Measurements from ENCODE around the gene IL6R. TPM values are rescaled to one million over a fixed set of nuclear protein-coding genes. Genes with fewer than 3 reads are reported as not detected.
A peak's percentile ranks its signal among the peaks of the same experiment; 100 is the strongest.

The IL6R gene
- total RNA-seq, 1 experiment from 2014 or later = 5.0 TPM

- Mint-ChIP-seq H3K36me3 (ENCODE audit: insufficient read depth, unreplicated experiment) (no peaks in the 10 kb centered on the region), H3K4me3 (ENCODE audit: low read depth, unreplicated experiment) (no peak overlapping the region), H3K4me1 (ENCODE audit: low read depth, unreplicated experiment) (peaks cover 35% of the 10 kb centered on the region), H3K9me3 (ENCODE audit: low read depth, unreplicated experiment) (no peaks in the 10 kb centered on the region), H3K27ac (ENCODE audit: unreplicated experiment) (peak overlapping the region; percentile 34), H3K27me3 (ENCODE audit: unreplicated experiment) (peaks cover 9% of the 10 kb centered on the region)
- intact Hi-C loops (cut with micrococcal nuclease; ENCODE audit: unreplicated experiment) = loop anchor here (1.0 to 2.0 kb wide), 3 partner anchors 68 to 130 kb away; partner anchors contain the start of gene IL6R
- DNase-seq = peak; percentile 46
- BruUV-seq (replicated peaks) = no TSS peak
- CTCF ChIA-PET = interaction anchor here (1.3 to 3.1 kb wide), 3 partner anchors 68 to 191 kb away, joined by 4 to 35 read pairs (median 5); no protein-coding TSS in a partner anchor
- TF ChIP-seq, protein P1, sequence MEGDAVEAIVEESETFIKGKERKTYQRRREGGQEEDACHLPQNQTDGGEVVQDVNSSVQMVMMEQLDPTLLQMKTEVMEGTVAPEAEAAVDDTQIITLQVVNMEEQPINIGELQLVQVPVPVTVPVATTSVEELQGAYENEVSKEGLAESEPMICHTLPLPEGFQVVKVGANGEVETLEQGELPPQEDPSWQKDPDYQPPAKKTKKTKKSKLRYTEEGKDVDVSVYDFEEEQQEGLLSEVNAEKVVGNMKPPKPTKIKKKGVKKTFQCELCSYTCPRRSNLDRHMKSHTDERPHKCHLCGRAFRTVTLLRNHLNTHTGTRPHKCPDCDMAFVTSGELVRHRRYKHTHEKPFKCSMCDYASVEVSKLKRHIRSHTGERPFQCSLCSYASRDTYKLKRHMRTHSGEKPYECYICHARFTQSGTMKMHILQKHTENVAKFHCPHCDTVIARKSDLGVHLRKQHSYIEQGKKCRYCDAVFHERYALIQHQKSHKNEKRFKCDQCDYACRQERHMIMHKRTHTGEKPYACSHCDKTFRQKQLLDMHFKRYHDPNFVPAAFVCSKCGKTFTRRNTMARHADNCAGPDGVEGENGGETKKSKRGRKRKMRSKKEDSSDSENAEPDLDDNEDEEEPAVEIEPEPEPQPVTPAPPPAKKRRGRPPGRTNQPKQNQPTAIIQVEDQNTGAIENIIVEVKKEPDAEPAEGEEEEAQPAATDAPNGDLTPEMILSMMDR (IDR thresholded peaks at IDR 0.05; ENCODE audit: unreplicated experiment) = peak; percentile 28
These were observed 73.5 kb downstream of the IL6R start for GRCh38 chr1:154478639-154479038.

DNA sequence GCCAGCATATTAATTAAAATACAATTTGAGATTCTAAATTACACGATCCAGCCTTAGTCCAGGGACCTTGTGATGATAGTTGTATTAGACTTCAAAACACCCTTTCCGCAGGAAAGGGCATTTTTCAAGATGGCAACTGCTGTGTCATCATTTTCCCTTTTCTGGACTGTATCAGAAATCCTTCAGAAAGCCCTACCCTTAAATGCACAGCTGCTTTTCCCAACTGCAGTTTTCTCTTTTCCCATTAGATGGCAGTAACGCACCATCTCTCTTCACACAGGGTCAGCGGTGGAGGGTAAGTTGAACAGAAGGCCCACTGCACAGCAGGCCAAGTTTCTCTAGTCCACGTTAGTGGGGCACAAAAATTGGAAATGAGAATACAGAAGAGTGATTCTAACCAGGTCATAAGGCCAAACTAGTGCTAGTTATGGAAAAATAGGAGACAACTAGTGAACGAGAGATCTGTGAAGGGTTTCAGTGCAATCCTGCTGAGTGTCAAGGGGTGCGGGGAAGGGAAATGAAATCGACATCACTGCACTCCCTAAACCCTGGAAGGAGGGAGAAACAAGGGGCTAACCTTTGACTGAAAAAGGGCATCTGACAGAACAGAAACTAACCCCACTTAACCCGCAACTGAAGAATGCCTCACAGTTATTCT, 74.8 kb downstream of the IL6R start:
- peaks cover 4% of the 10 kb centered on the region for H3K36me3 Mint-ChIP-seq (ENCODE audit: insufficient read depth, unreplicated experiment)
- no peak overlapping the region for H3K4me3 Mint-ChIP-seq (ENCODE audit: low read depth, unreplicated experiment)
- no peak overlapping the region for H3K27ac Mint-ChIP-seq (ENCODE audit: unreplicated experiment)
- BruUV-seq (replicated peaks) = no TSS peak
- H3K9me3 Mint-ChIP-seq (ENCODE audit: low read depth, unreplicated experiment) = no peaks in the 10 kb centered on the region
- H3K4me1 Mint-ChIP-seq (ENCODE audit: low read depth, unreplicated experiment) = peaks cover 30% of the 10 kb centered on the region
- intact Hi-C loops (cut with micrococcal nuclease; ENCODE audit: unreplicated experiment) = loop anchor here (2.0 to 5.0 kb wide), 2 partner anchors 67 to 282 kb away; no protein-coding TSS in a partner anchor
- CTCF ChIA-PET = interaction anchor here (0.6 to 3.1 kb wide), 15 partner anchors 12 to 516 kb away, joined by 3 to 35 read pairs (median 3); no protein-coding TSS in a partner anchor
- peaks cover 12% of the 10 kb centered on the region for H3K27me3 Mint-ChIP-seq (ENCODE audit: unreplicated experiment)
- DNase-seq = peak; percentile 88
- TF ChIP-seq, protein P1 (IDR thresholded peaks at IDR 0.05; ENCODE audit: unreplicated experiment) = peak; percentile 82

DNA sequence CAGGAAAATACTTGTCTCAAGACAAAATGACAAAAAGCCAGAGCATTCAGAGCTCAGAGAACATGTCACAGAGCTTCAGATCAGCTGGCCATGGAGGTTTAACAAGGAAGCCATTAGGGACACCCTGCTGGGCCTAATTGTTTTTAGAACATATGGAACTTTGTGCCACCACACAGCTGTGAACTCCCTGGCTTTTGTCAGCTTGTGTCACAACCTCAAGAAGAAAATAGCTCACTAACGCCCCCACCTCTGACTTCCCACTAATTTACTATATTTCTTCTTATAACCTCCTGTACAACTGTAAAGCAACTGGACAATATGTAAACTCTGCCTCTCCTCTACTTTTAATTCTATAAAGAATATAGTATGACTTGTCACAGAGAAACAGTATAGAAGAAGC, 75.9 kb downstream of the IL6R start:
- no peak for DNase-seq
- TF ChIP-seq, protein P1 (IDR thresholded peaks at IDR 0.05; ENCODE audit: unreplicated experiment) = no peak
- Mint-ChIP-seq H3K9me3 (ENCODE audit: low read depth, unreplicated experiment) (no peaks in the 10 kb centered on the region), H3K36me3 (ENCODE audit: insufficient read depth, unreplicated experiment) (peaks cover 4% of the 10 kb centered on the region), H3K27ac (ENCODE audit: unreplicated experiment) (no peak overlapping the region), H3K4me3 (ENCODE audit: low read depth, unreplicated experiment) (no peak overlapping the region), H3K27me3 (ENCODE audit: unreplicated experiment) (peaks cover 21% of the 10 kb centered on the region), H3K4me1 (ENCODE audit: low read depth, unreplicated experiment) (peaks cover 27% of the 10 kb centered on the region)
- intact Hi-C loops (cut with micrococcal nuclease; ENCODE audit: unreplicated experiment) = loop anchor here (5.0 kb wide), 1 partner anchor 281 kb away; no protein-coding TSS in a partner anchor
- no TSS peak for BruUV-seq (replicated peaks)
- CTCF ChIA-PET = interaction anchor here (1.2 to 3.1 kb wide), 2 partner anchors 20 to 65 kb away, joined by 3 to 35 read pairs; no protein-coding TSS in a partner anchor

GRCh38 chr1:154483941-154484803, 79.0 kb downstream of the IL6R start:
- DNase-seq = peak; percentile 61

More at GRCh38 chr1:154483941-154484803, 79.0 kb downstream of the IL6R start:
- H3K9me3 Mint-ChIP-seq (ENCODE audit: low read depth, unreplicated experiment) = no peaks in the 10 kb centered on the region
- BruUV-seq (replicated peaks) = no TSS peak
- intact Hi-C loops (cut with micrococcal nuclease; ENCODE audit: unreplicated experiment) = loop anchor here (5.0 kb wide), 1 partner anchor 278 kb away; no protein-coding TSS in a partner anchor
- TF ChIP-seq, protein P1 (IDR thresholded peaks at IDR 0.05; ENCODE audit: unreplicated experiment) = no peak
- H3K4me3 Mint-ChIP-seq (ENCODE audit: low read depth, unreplicated experiment) = no peak overlapping the region
- no peak overlapping the region for H3K27ac Mint-ChIP-seq (ENCODE audit: unreplicated experiment)
- CTCF ChIA-PET = interaction anchor here (0.6 to 1.1 kb wide), 4 partner anchors 9 to 182 kb away, joined by 3 to 9 read pairs (median 4); no protein-coding TSS in a partner anchor
- peaks cover 41% of the 10 kb centered on the region for H3K27me3 Mint-ChIP-seq (ENCODE audit: unreplicated experiment)
- H3K36me3 Mint-ChIP-seq (ENCODE audit: insufficient read depth, unreplicated experiment) = peaks cover 4% of the 10 kb centered on the region
- no peaks in the 10 kb centered on the region for H3K4me1 Mint-ChIP-seq (ENCODE audit: low read depth, unreplicated experiment)

Measured in Calu3 (cell line).